HG03354 (cell line): ENCODE data around the gene GDI2.
"Not testable (repeated sequence)": the region's sequence is repeated elsewhere in the genome, so short reads cannot be mapped to it uniquely, and the experiment has no call there.

Experiments
- ATAC-seq: cut with Tn5 transposase; IDR thresholded peaks from one replicate; pipeline ENCODE4 v1.9.1; 2021; ENCODE audit warnings: mild to moderate bottlenecking; ENCODE audit not compliant: unreplicated experiment, poor library complexity, severe bottlenecking

Gene GDI2

GRCh38 chr10:5813341-5814109 is at the start of gene GDI2:
Gene GDI2 (minus strand): TSS chr10:5813434. CDS start chr10:5813258, 176 bp downstream.
- peak; percentile 77 for ATAC-seq

GRCh38 chr10:5862360-5862961 is 49.2 kb upstream of the GDI2 start:
- ATAC-seq = peak; percentile 97

- ATAC-seq = no peak
These were observed 46.8 kb upstream of the GDI2 start for GRCh38 chr10:5860066-5860465.

- no peak for ATAC-seq
These were observed 45.6 kb upstream of the GDI2 start for GRCh38 chr10:5858811-5859210.

- ATAC-seq = no peak
These were observed 43.4 kb upstream of the GDI2 start for GRCh38 chr10:5856701-5857004.

GRCh38 chr10:5855979-5856700 is 42.9 kb upstream of the GDI2 start:
- no peak for ATAC-seq

GRCh38 chr10:5854131-5854475 is 40.9 kb upstream of the GDI2 start:
- no peak for ATAC-seq

- not testable (repeated sequence) for ATAC-seq
These were observed 33.4 kb upstream of the GDI2 start for GRCh38 chr10:5846667-5847066.

- no peak for ATAC-seq
These were observed 31.3 kb upstream of the GDI2 start for GRCh38 chr10:5844345-5845055.

GRCh38 chr10:5843686-5844344 is 30.6 kb upstream of the GDI2 start:
- peak; percentile 14 for ATAC-seq

- ATAC-seq = no peak
These were observed 28.7 kb upstream of the GDI2 start for GRCh38 chr10:5841965-5842364.

- peak; percentile 81 for ATAC-seq
These were observed 27.4 kb upstream of the GDI2 start for GRCh38 chr10:5840314-5841307.

- not testable (repeated sequence) for ATAC-seq
These were observed 22.9 kb upstream of the GDI2 start for GRCh38 chr10:5836181-5836580.

GRCh38 chr10:5835446-5836095 is 22.3 kb upstream of the GDI2 start:
- ATAC-seq = no peak

GRCh38 chr10:5833814-5834213 is 20.6 kb upstream of the GDI2 start:
- ATAC-seq = no peak

- no peak for ATAC-seq
These were observed 19.7 kb upstream of the GDI2 start for GRCh38 chr10:5832946-5833345.

- ATAC-seq = no peak
These were observed 18.2 kb upstream of the GDI2 start for GRCh38 chr10:5831446-5831782.

- ATAC-seq = no peak
These were observed 17.6 kb upstream of the GDI2 start for GRCh38 chr10:5830629-5831445.
